Measurements from ENCODE around the gene FUT1.
"Not testable (repeated sequence)": the region's sequence is repeated elsewhere in the genome, so short reads cannot be mapped to it uniquely, and the experiment has no call there.

The FUT1 gene

GRCh38 chr19:48752496-48753365 lies at the start of gene FUT1:
TSS of gene FUT1 (minus strand) at chr19:48752641. CDS start at chr19:48751281, 1,360 bp downstream.
- no peak for DNase-seq

- DNase-seq = no peak
These were observed 47.2 kb upstream of the FUT1 start for GRCh38 chr19:48799358-48800300.

- no peak for DNase-seq
These were observed 46.5 kb upstream of the FUT1 start for GRCh38 chr19:48798937-48799336.

GRCh38 chr19:48797103-48797502 lies 44.7 kb upstream of the FUT1 start:
- no peak for DNase-seq

GRCh38 chr19:48796298-48797083 lies 44.0 kb upstream of the FUT1 start:
- DNase-seq = no peak

- DNase-seq = no peak
These were observed 43.2 kb upstream of the FUT1 start for GRCh38 chr19:48795685-48796070.

GRCh38 chr19:48795055-48795684 lies 42.7 kb upstream of the FUT1 start:
- no peak for DNase-seq

- DNase-seq = no peak
These were observed 41.9 kb upstream of the FUT1 start for GRCh38 chr19:48794291-48794690.

GRCh38 chr19:48793271-48793670 lies 40.8 kb upstream of the FUT1 start:
- DNase-seq = no peak

- not testable (repeated sequence) for DNase-seq
These were observed 34.9 kb upstream of the FUT1 start for GRCh38 chr19:48787331-48787730.

GRCh38 chr19:48786422-48786821 lies 34.0 kb upstream of the FUT1 start:
- DNase-seq = not testable (repeated sequence)

- no peak for DNase-seq
These were observed 32.1 kb upstream of the FUT1 start for GRCh38 chr19:48784527-48784926.

- DNase-seq = no peak
These were observed 28.4 kb upstream of the FUT1 start for GRCh38 chr19:48780631-48781391.

- DNase-seq = no peak
These were observed 27.2 kb upstream of the FUT1 start for GRCh38 chr19:48779636-48780035.

- no peak for DNase-seq
These were observed 25.3 kb upstream of the FUT1 start for GRCh38 chr19:48777720-48778119.

- no peak for DNase-seq
These were observed 24.7 kb upstream of the FUT1 start for GRCh38 chr19:48777139-48777538.

- DNase-seq = no peak
These were observed 20.1 kb upstream of the FUT1 start for GRCh38 chr19:48772503-48772953.

- no peak for DNase-seq
These were observed 18.5 kb upstream of the FUT1 start for GRCh38 chr19:48770734-48771472.

GRCh38 chr19:48770266-48770665 lies 17.8 kb upstream of the FUT1 start:
- DNase-seq = no peak

GRCh38 chr19:48768994-48769713 lies 16.7 kb upstream of the FUT1 start:
- no peak for DNase-seq

All from NCI-H1436 treated with DMSO at 0.1 percent for 48 hours (cell line).